GM06990 (cell line): ENCODE data around the gene TRIM65.

Experiments used
- DNase-seq: peaks from one replicate; pipeline ENCODE4 v3.0.0-alpha.2; 2011; ENCODE audit not compliant: insufficient read length; ENCODE audit errors: extremely low read depth
- H3K27me3 ChIP-seq: replicated peaks from 2 replicates; pipeline ENCODE4 v1.6.0; 2011; ENCODE audit warnings: low read length; ENCODE audit not compliant: control insufficient read depth, insufficient read depth
- H3K36me3 ChIP-seq: 2 replicates; pipeline ENCODE4 v1.5.1; 2011; ENCODE audit warnings: low read length; ENCODE audit not compliant: control insufficient read depth, insufficient read depth
- H3K4me3 ChIP-seq: replicated peaks from 2 replicates; pipeline ENCODE4 v1.5.1; 2011; ENCODE audit warnings: low read depth, mild to moderate bottlenecking, control low read depth, low read length
- CTCF ChIP-seq: IDR thresholded peaks from 2 replicates; pipeline ENCODE4 v1.5.1; 2011; ENCODE audit warnings: low read length, control low read depth, mild to moderate bottlenecking, inconsistent platforms; ENCODE audit not compliant: insufficient read depth, poor library complexity, severe bottlenecking

Gene TRIM65

DNA sequence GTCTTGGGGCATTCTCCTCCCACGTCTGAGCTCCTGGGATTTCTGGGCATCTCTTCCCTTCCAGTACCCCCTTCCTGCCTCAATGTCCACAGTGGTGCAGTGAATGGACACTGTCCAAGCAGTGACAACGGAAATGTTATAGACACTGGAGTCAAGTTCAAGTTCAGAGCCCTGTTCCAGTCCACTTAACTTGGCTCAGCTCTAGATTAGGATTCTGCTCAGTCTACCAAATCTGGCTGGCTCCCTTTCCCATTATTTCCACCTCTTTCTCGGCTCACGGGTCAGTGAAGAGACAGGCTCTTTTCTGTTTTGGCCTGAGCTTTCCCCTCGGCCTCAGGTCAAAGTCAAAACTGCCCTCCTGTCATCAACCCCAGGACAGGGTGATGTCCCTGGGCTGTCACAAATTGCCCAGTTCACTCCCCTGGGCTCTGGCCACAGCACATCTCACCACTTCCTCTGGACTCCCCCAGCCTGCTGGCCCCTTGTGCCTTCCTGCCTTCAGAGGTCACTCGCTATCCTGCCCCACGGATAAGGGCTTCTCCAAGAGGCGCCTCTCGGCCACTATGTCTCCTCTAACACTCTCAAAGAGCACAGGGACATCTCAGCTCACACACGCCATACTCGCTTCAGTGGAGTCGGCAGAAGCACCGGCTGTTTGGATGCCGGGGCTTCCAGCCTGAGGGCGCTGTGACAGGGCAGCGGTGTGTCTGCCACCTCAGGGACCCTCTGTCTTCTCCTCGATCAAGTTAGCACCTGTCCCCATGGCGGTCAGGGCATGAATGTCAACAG lies 25.6 kb upstream of the TRIM65 start:
- no peak overlapping the region for H3K4me3 ChIP-seq
- TF ChIP-seq CTCF: no peak
- peaks cover 6% of the 10 kb centered on the region for H3K36me3 ChIP-seq
- H3K27me3 ChIP-seq: no peaks in the 10 kb centered on the region
- no peak for DNase-seq

DNA sequence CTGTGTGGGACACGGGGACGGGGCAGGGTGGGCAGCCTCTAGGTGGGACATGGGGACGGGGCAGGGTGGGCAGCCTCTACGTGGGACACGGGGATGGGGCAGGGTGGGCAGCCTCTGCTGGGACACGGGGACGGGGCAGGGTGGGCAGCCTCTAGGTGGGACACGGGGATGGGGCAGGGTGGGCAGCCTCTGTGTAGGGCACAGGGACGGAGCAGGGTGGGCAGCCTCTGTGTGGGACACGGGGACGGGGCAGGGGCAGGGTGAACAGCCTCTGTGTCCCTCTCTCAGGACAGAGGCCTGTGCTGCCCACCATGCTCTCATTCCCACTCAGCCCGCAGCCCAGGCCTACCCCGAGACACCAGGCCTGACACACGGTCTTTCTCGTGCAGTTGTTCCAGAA lies 24.8 kb upstream of the TRIM65 start:
- Histone ChIP-seq H3K27me3 (no peaks in the 10 kb centered on the region), H3K36me3 (peaks cover 6% of the 10 kb centered on the region), H3K4me3 (no peak overlapping the region)
- DNase-seq: no peak
- TF ChIP-seq CTCF: no peak

GRCh38 chr17:75920045-75920560 lies 23.4 kb upstream of the TRIM65 start:
- no peaks in the 10 kb centered on the region for H3K27me3 ChIP-seq
- H3K36me3 ChIP-seq: peaks cover 6% of the 10 kb centered on the region; the same call in 1 of the 2 replicates
- TF ChIP-seq CTCF: no peak
- H3K4me3 ChIP-seq: no peak overlapping the region
- DNase-seq: no peak

DNA sequence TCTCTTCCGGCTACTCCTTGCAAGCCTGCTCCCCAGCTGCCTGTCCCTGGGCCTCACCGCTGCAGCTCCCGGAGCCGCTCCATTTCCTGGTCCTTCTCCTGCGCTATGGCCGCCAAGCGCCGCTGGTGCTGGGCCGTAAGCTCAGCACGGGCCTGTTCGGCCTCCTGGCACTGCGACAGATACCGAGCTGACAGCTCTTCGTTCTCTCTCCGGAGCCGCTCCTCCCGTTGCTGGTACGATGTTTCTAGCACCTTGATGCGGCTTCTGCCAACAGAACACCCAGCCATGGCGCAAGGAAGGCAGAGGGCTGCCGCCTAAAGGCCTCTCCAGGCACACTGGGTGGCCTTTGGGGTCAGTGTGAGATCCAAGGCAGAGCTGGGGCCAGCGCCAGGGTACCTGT lies 22.9 kb upstream of the TRIM65 start:
- no peak for DNase-seq
- peaks cover 6% of the 10 kb centered on the region; the same call in 1 of the 2 replicates for H3K36me3 ChIP-seq
- no peak for TF ChIP-seq CTCF
- H3K4me3 ChIP-seq: no peak overlapping the region
- H3K27me3 ChIP-seq: no peaks in the 10 kb centered on the region

- Histone ChIP-seq H3K27me3 (no peaks in the 10 kb centered on the region), H3K36me3 (peaks cover 6% of the 10 kb centered on the region; the same call in 1 of the 2 replicates), H3K4me3 (no peak overlapping the region)
- no peak for TF ChIP-seq CTCF
- DNase-seq: no peak
Measured at GRCh38 chr17:75917917-75918445, 21.2 kb upstream of the TRIM65 start.
